GM18909 (cell line): ENCODE results near the gene GLRX2.
"Not testable (repeated sequence)": the region's sequence is repeated elsewhere in the genome, so short reads cannot be mapped to it uniquely, and the experiment has no call there.

Experiments used
- ATAC-seq: cut with Tn5 transposase; IDR thresholded peaks from one replicate; pipeline ENCODE4 v1.9.1; 2021; ENCODE audit warnings: mild to moderate bottlenecking; ENCODE audit not compliant: unreplicated experiment, poor library complexity

GLRX2 gene, protein sequence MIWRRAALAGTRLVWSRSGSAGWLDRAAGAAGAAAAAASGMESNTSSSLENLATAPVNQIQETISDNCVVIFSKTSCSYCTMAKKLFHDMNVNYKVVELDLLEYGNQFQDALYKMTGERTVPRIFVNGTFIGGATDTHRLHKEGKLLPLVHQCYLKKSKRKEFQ

DNA sequence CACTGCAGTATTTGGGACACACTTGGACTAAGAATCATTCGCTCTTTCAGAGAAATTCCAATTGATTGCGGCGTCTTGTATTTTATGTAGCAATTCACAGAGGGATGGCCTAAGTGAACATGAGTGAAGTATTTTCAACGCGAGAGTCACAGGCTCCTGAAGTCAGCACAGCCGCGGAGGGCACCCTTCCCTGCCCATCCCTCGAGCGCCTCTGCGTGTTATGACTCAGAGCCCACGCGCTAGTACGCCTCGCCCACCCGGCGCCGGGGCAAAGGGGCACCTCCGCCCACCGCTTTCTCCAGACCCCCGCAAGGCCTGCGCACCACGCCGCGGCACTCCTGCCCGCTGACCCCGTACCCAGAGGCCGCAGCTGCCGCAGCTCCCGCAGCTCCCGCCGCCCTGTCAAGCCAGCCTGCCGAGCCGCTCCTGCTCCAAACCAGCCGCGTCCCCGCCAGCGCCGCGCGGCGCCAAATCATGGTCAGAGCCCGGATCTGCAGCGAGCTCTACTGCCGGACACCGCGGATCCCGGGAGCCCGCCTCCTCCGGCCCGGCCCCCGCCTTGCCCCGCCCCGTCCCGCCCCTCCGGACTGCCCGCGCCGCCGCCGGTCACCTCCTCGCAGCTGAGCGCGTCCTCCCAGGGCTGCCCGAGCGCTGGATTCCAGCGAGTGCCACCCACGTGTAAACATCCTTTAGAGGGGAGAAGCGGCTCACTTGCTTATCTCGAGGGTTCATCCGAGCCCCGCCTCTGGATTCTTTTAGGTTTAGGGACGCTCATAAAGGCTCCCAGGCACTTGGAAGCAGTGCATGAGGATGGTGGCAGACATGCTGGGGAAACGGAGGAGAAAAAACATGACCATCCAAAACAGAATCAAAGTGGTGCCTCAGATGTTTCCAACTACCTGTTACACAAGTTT, at the start of gene GLRX2:
Gene GLRX2, minus strand, starts transcription at position 508 of the 914 bp plus-strand sequence. Its CDS starts 32 bp downstream, at position 476.
- ATAC-seq: peak; percentile 92

DNA sequence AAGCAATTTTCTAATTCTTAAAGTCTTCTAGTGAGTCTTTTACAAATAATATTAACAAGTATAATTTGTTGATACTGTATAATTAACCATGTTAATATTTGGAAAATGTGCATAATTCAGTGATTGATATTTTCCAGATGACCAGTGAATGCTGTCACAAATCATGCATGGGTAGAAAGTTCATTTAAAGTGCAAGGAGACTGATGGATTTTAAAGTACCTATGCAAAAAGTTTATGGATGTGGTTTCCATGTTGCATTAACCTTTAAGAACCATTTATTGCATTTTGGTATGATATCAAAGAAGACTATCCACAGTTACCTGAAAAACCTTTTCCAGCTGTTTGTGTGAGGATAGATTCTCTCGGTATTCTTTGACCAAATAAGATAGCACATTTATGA, 39.8 kb upstream of the GLRX2 start:
- ATAC-seq: no peak

DNA sequence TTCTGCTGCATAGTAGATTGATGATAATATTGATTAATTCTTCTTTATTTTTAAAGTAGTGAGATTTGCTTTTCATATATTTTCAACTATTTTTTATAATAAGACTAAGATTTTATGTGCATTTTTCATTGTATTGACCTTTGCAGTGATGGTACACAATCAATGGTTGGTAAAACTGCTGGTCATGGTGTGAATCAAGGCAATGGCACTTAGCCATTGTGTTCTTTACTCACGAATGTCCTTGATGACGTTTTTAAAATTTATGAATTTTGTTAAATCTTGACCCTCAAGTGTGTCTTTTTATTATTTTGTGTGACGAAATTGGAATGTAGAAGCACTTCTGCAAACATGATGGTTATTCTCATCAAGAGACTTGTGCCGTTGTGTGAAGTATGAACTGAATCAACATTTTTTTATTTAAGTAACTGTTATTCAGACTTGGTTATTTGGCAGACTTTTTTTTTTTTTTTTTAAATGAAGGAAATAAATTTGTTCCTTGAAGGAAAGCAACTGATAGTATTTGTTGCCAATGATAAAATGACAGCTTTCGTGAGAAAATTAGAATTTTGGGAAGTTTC, 39.2 kb upstream of the GLRX2 start:
- ATAC-seq: no peak

DNA sequence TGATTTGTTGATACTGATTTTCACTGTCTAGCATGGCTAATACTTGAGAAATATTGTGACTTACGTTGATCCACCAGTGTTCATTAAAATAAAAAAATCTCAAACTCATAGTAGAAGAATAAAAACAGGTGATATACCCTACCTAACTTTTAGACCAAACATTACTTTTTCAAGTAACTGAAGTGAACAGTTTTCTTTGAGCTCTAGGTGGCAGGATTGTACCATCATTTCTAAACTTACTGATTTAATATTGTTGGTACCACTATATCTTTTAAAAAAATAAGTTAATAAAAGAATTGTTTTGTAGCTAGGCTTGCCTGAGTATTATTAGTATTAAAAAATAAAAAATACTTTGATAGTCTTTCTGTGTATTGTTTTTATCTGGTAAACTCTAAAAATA, 38.1 kb upstream of the GLRX2 start:
- no peak for ATAC-seq

DNA sequence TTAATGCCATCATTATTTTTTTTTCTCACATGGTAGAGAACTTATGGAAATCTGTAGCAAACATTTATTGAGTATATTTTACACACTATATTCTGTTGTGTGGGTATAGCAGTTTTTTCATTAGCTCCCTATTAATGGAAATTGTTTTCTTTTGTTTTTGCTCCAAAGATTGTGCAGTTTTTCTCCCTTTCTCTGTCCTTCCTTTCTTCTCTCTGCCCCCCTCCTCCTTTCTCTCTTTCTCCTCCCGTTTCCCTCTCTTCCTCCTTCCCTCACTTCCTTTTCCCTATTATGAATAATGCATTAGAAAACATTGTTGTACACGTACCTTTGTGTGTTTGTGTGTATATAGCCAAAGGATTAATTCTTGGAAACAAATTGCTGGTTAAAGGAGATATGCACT, 37.2 kb upstream of the GLRX2 start:
- no peak for ATAC-seq

DNA sequence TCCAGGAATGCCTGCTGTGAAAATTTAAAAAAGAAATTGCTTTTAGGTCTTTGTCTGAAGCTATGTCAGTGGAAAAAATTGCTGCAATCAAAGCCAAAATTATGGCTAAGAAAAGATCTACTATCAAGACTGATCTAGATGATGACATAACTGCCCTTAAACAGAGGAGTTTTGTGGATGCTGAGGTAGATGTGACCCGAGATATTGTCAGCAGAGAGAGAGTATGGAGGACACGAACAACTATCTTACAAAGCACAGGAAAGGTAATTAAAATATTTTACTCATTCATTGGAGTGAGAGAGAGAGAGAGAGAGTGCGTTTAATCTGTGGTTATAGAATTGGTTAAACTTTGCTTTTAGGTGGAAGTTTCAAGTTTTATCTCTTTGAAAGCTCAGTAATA, 36.6 kb upstream of the GLRX2 start:
- no peak for ATAC-seq

DNA sequence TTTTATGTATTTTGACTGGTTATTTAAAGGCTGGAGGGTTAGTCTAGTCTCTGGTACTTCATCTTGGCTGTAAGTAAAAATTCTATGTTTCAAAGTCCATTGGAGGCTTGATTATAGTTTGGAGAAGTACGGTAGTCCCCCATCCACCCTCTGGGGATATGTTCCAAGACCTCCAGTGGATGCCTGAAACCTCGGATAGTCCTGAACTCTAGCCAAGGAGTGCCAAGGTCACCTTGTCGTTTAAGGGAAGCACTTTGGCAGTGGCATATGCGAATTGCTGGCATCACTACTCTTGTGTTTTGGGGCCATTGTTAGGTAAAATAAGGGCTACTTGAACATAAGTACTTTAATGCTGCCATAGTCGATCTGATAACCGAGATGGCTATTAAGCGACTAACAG, 35.0 kb upstream of the GLRX2 start:
- no peak for ATAC-seq

DNA sequence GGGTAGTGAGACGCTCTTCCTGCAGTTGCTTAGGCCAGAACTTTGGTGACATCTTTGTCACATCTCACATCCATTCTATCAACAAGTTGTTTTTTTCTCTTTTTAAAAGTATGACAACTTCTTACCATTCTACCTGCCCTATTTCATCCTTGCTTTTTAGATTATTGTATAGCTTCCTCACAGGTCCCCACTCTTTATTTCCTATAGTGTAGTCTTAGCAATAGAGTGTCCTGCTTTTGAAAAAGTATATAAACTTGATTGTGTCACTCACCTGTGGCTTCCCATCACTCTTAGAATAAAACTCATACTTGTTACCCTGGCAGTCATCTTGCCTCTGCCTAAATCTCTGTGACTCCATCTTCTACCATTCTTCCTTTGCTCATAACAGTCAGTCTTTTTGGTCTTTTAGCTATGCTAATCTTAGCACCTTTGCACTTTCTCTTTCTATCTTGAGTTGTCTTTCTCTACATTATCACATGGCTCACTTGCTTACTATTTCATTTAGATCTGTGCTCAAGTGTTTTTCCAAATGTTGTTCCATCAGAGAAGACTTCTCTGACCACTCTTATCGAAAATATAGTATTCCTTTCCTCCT, 26.1 kb upstream of the GLRX2 start:
- peak; percentile 57 for ATAC-seq

DNA sequence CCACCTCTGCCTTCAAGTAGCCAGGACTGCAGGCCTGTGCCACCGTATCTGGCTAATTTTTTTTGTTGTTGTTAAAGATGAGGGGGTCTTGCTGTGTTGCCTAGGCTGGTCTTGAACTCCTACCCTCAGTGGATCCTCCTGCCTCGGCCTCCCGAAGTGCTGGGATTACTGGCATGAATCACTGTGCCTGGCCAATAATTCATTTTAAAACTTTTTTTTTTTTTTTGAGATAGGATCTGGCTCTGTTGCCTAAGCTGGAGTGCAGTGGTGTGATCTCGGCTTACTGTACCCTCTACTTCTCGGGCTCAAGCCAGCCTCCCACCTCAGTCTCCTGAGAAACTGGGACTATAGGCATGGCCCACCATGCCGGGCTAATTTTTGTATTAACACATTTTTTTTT, 20.2 kb upstream of the GLRX2 start:
- ATAC-seq: no peak

DNA sequence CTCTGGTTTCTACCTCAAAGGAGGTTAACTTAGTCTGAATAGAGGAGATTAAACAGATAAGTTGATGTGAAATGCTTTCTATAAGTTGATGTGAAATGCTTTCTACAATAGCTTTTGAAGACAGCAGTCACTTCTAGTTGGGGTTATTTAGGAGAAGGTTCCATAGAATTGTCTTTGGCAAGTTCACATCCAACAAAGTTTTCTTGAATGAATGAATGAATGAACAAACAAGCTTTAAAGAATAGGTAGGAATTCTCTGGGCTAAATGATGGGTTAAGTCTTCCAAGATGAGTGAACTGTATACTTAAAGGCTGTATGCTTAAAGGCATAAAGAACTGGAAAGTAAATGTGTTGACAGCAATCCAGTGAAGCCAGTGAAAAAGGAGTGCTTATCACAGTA, 18.5 kb upstream of the GLRX2 start:
- no peak for ATAC-seq

DNA sequence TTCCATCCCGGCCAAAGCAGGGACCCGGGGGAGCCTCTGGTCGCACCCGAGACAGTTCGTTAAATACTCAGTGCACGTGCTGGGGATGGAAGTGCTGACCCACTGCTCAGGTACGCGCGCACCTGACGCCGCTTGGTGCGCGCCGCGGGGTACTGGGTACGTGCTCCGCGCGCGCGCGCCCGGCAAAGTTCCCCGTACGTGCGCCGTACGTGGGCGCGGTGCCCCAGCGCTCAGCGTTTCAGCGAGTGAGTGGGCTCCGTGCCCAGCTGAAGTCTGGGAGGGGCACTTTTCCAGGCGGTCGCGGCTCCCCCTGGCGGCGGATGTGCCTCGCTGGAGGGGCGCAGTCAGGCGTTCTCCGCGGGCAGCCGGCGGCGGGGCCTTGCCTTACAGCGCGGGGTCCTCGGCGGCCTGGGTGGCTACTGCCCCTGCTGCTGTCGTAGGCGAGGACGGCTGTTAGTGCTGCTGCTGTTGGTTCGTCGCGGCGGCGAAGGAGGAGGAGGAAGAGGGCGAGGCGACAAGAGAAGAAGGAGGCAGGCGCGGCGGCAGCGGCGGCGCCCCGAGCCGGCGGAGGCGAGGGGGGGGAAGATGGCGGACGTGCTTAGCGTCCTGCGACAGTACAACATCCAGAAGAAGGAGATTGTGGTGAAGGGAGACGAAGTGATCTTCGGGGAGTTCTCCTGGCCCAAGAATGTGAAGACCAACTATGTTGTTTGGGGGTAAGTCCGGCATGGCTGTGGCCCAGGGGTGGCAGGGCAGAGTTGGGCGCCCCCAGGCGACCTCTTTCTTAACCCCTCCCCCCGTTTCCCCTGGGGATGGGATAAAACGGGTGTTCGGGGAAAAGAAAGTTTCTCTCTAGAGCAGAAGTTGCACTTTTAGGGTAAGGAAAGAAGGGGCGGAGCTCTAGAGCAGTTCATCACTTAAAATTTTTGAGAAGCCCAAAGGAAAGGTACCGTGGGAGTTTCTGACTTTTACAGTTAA, 16.7 kb upstream of the GLRX2 start, which contains the start of gene CDC73:
Gene CDC73, plus strand, starts transcription at position 416 of the 978 bp plus-strand sequence. Its CDS starts 170 bp downstream, at position 586.
- ATAC-seq: peak; percentile 94

DNA sequence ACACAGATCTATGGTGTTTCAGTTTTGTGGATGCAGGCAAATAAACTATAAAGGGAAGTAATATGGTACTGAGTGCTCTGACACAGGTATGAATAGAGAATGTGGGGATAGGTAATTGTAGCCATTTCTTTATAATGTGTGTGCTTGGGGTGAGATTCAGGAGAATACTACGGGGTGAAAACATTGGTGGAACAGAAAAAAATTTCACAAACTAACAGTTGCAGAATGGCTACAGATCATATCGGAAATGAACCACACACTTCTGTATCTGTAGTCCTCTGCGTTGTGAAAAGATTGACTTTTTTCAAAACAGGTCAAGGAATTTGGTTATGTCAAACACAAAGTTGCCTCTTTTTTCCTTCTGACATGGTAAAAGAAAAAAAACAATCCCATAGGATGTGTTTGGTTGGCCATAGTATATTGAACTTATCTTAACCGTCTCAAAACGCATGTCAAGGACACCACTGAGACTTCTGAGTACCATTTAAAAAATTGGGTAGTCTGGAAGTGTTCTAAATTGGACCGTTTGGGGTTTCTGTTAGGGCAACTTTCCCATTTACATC, 15.5 kb upstream of the GLRX2 start:
- no peak for ATAC-seq

DNA sequence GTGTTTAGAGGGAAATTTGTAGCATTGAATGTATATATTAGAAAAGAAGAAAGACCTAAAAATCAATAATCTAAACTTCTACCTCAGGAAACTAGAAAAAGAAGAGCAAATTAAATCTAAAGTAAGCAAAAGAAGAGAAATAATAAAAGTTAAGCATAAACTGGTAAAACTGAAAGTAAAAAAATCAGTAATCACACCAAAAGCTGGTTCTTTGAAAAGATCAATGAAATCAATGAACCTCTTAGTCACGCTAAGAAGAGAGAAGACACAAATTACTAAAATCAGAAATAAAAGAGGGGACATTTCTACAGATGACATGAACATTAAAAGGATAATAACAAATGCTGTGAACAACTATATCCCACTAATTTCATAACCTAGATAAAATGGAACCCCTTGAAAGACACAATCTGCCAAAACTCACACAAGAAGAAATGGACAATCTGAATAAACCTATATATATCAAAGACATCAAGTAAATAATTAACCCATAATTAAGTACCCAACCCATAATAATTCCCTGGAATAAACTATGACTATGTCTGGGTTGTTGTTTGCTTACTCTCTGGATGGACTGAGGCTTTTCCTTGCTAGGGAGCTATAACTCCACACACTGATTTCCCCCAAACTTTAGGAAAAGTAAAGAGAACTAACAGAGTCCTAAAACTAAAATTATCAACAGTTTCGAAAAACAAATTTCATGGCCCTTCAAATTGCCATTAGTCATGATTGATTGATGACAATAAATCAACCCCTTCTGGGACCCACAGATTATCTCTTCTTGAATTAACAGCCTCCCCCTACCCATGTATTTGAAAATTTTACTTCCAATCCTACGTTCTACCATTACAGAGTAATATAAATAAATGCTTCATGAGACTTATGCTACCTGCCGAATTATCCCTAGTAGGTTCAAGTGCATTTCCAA, 13.9 kb upstream of the GLRX2 start:
- ATAC-seq: no peak

DNA sequence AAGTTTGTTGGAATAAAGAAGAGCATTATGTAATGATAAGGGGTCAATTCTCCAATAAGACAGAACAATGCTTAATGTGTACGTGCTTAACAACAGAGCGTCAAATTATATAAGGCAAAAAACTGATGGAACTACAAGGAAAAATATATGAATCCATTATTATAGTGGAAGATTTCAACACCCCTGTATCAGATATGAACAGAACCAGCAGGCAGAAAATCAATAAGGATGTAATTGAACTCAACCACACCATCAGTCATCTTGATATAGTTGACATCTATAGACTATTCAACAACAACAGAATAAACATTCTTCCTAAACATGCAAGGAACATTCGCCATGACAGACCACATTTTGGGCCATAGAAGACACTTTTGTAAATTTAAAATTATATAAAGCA, 13.0 kb upstream of the GLRX2 start:
- ATAC-seq: no peak

DNA sequence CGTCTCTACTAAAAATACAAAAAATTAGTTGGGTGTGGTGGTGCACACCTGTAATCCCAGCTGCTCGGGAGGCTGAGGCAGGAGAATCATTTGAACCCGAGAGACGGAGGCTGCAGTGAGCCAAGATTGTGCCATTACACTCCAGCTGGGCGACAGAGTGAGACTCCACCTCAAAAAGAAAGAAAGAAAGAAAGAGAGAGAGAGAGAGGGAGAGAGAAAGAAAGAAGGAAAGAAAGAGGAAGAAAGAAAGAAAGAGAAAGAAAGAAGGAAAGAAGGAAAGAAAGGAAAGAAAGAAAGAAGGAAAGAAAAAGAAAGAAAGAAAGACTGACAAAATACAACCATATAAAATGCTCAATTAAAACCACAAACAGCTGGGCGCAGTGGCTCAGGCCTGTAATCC, 12.0 kb upstream of the GLRX2 start:
- not testable (repeated sequence) for ATAC-seq

DNA sequence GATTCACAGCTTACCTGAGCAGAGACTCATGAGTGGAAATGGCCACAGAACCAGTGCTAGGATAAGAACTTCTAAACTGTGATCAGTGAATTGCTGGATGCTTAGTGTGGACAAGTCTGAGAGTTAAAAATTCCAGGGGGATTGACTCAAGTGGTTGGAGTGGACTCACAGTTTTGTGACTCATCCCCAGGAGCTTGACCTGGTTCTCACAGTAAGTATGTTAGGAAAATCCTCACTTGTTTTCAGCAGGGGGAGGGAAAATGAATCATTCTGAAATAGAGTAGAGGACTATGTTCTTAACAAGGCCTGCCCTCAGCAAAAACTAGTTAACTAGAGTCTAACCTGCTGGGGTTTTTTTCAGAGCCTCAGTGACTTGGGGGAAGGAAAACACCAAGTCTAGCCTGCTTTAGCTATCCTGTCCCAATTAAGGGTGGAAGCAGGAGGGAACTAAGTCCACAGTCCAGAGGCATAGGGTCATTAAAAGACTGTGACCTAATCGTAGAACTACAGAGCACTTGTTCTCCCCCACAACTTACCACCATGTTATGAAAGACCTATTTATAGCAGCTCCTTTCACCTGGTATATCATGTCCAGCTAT, 10.5 kb upstream of the GLRX2 start:
- no peak for ATAC-seq

DNA sequence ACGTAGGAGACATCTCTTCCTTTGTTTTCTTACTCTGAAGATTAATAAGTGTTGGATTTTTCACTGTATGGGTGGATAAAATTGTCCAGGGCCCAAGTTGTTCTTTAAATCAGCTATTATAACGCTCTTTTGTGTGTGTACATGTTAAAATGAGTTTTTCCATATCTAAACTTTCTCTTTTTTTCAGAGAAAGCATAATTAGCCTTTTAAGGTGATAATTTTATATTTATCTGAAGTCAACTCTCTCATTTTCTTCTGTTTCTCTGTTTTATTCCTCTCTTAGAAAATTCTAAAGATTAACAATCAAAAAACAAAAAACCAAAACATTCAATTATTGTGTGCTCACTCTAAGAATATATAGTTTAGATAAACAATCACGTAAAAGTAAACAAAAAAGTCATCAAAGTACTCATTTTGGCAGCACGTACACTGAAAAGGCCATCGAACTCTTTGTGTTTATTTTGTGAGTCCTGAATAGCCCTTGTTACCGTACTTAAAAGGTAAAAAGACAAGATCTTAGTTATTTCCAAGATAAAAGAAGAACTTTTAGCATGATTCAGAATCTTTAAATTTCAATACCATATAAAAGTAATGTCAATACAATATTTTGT, 9.4 kb upstream of the GLRX2 start:
- no peak for ATAC-seq

DNA sequence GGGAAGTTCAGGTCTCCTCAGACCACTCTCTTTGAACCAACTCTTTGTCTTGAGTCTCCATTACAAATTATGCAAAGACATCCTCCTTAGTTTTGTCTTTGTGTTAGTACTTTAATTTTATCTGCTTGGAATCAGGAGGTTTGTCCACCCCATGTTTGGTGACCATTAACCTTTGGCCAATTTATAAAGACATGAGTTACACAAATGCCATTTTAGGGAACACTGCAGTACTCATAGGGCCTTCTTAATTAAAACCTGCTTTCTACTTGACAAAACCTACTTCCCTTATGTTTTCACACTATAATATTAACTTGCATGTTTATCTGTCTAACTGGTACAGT, 8.7 kb upstream of the GLRX2 start:
- no peak for ATAC-seq
